HG03196 (cell line): ENCODE data around the gene XDH.

Source experiments
- ATAC-seq: cut with Tn5 transposase; IDR thresholded peaks from one replicate; pipeline ENCODE4 v1.9.1; 2021; ENCODE audit not compliant: unreplicated experiment

XDH gene

DNA sequence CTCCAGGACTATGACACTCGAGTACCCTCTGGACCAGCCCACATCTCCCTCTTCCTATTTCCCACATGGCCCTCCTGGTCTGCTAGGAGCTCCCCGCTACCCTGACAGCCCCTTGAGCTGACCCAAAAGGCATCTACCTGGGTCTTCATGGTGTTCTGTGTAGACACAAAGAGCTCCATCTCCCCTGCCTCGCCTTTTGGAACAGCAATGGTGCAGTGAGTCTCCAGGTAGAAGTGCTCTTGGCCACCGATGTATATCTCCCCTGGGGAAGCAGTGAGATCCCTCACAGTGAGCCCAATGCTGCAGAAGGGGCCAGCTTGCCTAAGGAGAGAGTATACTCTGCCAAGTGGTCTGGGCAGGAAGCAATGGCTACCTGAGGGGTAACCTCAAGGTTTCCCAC, 47.8 kb downstream of the XDH start:
- ATAC-seq: no peak

GRCh38 chr2:31365834-31366505, 48.6 kb downstream of the XDH start:
- ATAC-seq: no peak

- no peak for ATAC-seq
Measured at GRCh38 chr2:31365348-31365747, 49.2 kb downstream of the XDH start.

GRCh38 chr2:31363956-31364750, 50.4 kb downstream of the XDH start:
- no peak for ATAC-seq

- ATAC-seq: no peak
Measured at GRCh38 chr2:31362581-31362980, 52.0 kb downstream of the XDH start.

DNA sequence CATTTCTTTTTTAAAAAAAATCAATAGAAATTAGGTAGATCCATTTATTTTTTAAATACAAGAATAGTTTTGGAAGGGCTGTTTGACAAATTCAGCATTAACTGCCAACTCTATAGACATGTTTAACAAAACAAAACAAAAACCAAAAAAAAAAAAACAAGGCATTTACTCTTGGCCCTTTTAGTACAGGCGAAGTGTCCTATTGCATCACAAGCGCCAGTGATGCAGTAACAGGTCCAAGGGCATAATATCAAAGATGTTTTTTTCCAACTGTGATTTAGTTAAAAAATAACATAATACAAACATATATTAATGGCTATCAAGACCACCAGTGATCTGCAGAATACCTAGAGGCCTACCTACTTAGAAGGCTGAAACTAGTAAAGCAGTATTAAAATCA, 55.3 kb downstream of the XDH start:
- ATAC-seq: no peak

DNA sequence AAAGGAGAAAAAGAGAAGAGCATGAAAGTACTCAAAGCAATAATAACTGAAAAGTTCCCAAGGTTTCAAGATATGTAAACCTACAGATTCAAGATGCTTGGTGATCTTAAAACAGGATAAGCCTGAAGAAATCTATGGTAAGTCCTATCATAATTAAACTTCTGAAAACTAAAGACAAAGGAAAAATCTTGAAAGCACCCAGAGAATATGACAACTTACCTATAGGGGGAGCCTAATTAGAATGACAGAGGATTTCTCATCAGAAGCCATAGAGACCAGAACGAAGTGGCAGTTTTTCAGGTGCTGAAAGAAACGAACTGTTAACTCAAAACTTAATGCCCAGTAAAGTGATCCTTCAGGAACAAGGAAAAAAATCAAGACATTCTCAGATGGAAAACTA, 59.7 kb downstream of the XDH start:
- ATAC-seq: no peak

GRCh38 chr2:31353179-31353578, 61.4 kb downstream of the XDH start:
- ATAC-seq: no peak

DNA sequence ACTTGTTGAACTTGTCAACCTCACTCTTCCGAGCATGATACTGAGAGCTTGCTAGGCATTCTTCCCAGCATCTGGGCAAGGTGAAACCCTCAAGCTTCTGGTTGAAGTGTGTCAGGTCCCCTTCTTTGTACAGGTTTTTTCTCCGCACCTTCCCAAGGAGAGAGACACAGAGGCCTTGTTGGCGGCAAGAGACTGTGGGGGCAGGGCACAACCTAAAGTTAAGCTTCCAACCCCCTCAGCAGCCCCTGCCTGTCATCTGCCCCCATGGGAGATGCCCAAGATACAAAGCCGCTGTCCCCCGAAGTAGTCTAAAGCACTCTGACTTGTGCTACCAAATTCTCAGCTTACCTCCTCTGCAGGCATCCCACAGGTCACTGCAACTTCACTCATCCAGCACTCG, 64.9 kb downstream of the XDH start:
- no peak for ATAC-seq

DNA sequence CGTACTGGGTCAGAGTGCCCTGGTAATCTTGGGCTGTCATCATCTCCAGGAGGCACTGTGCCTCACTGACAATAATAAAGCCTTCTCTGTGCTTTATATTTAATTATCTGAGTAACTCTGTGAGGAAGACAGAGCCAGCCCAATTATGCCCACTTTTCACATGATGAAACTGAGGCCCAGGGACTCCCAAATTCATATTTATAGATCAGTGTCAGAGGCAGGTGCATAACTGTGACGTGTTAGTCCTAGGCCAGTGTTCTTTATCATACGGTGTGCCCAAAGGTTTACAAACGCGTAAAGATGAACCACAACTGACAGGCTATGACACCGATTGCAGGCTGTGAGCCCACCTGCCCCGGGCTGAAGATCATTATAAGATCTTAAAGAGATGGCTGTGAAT, 65.4 kb downstream of the XDH start:
- no peak for ATAC-seq

GRCh38 chr2:31348618-31349017, 65.9 kb downstream of the XDH start:
- ATAC-seq: no peak

- ATAC-seq: no peak
Measured at GRCh38 chr2:31347750-31348149, 66.8 kb downstream of the XDH start.

GRCh38 chr2:31347319-31347718, 67.2 kb downstream of the XDH start:
- ATAC-seq: no peak

- no peak for ATAC-seq
Measured at GRCh38 chr2:31344447-31344846, 70.1 kb downstream of the XDH start.

DNA sequence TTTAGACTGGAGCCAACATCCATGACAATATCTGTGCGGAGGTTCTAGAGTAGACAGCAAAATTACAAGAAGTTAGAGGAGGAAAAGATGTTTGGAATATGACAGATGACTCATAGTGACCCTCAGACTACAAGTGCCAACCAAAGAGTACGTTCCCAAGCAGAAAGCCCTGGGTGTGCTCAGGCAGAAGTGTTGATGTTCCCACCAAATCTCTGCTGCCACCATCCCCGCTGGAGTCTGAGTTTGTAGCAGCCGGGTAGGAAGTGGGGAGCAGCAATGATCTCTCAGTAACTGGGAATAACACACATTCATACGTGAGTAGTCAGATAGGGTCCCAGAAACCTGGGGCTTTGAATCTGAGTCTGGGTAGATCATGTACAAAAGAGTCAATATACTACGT, 73.2 kb downstream of the XDH start:
- no peak for ATAC-seq

DNA sequence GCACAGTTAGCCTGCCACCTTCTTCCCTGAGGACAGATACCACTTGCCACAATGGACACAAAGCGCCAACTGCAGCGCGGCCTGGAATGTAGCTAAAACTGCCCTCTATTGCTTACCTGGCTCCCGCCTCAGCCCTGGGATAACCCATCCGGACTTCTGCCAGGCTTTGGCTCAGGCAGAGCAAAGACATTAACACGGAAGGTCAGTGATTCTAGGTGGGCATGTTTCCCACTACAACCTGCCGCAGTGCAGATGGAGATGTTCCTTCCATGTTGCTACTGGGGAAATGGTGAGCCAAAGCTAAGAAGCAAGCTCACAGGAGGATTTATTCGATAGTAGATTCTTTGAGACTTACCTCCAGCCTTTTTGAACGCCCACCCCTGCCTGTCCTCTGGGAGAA, 74.8 kb downstream of the XDH start:
- ATAC-seq: no peak

- no peak for ATAC-seq
Measured at GRCh38 chr2:31337860-31338259, 76.7 kb downstream of the XDH start.

GRCh38 chr2:31337197-31337596, 77.3 kb downstream of the XDH start:
- no peak for ATAC-seq

DNA sequence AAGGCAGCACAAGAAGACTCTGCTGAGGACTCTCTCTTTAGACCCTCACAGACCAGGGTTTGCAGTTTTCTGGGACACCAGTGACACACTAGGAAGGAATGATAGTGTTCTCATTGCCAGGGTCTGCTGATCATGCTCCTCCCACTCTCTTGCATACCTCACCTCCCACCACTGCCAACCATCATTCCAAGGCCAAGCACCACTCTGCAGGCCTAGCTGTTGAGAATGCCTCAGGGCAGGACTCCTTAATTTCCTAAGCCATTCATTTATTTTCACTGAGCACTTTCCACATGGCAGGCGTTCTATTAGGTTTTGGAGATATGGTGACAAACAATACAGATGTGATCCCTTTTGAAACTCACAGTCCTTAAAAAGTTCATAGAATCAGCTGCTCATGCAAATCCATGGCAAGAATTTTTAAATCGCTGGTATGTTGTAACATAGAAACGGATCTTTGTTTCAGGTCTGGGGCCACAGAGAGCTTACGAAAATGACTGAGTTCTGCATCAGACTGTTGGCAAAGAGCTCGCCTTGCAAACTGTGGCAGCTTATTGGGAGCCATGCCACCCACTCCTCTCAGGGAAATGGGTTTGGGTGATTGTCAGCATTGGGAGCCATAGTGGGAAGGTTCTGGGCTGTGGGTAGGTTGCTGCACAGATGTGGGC, 78.5 kb downstream of the XDH start:
- ATAC-seq: no peak

DNA sequence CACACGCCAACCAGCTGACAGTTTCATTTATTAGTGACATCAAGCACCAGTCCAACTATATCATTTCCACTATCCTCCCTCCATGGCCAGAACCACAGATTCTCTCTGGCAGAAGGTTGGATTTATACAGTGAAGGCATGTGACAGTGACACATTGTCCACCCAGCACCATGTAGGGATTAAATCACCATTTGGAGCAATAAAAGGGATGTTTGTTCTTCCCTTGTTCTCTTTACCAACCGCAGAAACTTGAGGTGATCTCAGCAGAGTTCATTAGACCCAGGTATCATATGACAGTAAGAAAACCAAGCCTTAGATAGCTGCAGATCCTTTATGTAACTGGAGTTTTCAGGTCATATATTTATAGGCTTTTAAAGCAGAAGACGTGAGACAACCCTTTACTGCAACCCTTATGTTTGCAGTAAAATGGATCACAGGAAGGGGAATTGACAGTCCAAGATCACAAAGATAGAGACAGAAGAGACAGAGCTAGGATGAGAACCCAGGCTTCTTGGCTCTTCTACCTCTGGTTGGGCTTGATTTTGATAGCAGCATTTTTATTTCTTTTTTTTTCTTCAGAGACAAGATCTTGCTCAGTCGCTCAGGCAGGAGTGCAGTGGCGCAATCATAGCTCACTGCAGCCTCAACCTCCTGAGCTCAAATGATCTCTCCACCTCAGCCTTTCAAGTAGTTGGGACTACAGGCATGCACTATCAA, 80.1 kb downstream of the XDH start:
- ATAC-seq: no peak

DNA sequence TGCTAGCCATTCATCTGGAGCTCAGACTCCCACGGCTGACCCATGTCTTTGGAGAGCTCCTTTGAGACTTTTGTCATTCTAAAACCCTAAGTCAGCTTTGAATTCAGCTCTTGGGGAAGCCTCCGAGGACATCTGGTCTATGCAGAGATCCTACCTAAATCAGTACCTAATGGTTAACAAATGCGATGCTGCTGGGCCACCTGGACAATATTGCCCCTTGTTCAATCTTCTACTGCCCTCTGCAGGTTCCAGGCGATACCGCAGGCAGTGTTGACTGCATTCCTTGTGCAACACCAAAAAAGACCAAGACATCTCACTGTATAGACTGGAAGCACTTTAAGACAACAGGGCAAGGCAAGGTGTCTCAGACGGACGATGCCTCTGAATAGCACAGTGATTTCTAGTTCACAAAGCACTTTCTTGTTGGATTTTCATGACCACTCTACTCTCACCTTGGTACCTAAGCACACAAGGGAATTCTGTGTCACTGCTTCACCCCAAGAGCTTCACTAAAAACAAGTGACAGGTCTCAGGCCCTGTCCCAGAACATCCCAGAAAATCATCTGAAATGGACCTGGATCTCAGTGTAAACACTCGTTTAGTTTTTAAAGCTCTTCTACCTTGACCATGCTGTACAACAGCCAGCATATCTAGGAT, 80.9 kb downstream of the XDH start:
- ATAC-seq: peak; percentile 84
